Thymus (tissue), 11 donors: ENCODE measurements around the gene CHAF1A. TPM values are rescaled to one million over a fixed set of nuclear protein-coding genes. Genes with fewer than 3 reads are reported as not detected.
A peak's percentile ranks its signal among the peaks of the same experiment; 100 is the strongest.

Source experiments
- DNase-seq, 9 donors: peaks; one replicate each; pipeline ENCODE4 v3.0.0-alpha.2; 2013; ENCODE audit warnings: low spot score in 9 of 9, low read depth in 6 of 9, missing footprints in 1 of 9
- H3K27ac ChIP-seq, 2 donors: one replicate each; pipeline ENCODE4 v1.5.1; 2013; ENCODE audit warnings: control low read depth in 1 of 2, low read depth in 1 of 2, low read length in 1 of 2, mild to moderate bottlenecking in 1 of 2, moderate library complexity in 1 of 2
- H3K27me3 ChIP-seq, 2 donors: one replicate each; pipeline ENCODE4 v1.5.1; 2013; ENCODE audit warnings: low read length in 1 of 2; ENCODE audit not compliant: control insufficient read depth in 2 of 2, insufficient read depth in 1 of 2
- H3K36me3 ChIP-seq, 2 donors: one replicate each; pipeline ENCODE4 v1.5.1; 2013; ENCODE audit warnings: low read length in 1 of 2, mild to moderate bottlenecking in 1 of 2, moderate library complexity in 1 of 2; ENCODE audit not compliant: control insufficient read depth in 2 of 2, insufficient read depth in 2 of 2
- H3K4me1 ChIP-seq, 2 donors: one replicate each; pipeline ENCODE4 v1.5.1; 2013; ENCODE audit warnings: low read length in 2 of 2; ENCODE audit not compliant: control insufficient read depth in 2 of 2, insufficient read depth in 2 of 2
- H3K4me3 ChIP-seq, 2 donors: one replicate each; pipeline ENCODE4 v1.5.1; 2013; ENCODE audit warnings: low read length in 2 of 2, control low read depth in 1 of 2, mild to moderate bottlenecking in 1 of 2
- H3K9me3 ChIP-seq, 2 donors: one replicate each; pipeline ENCODE4 v1.5.1; 2013; ENCODE audit warnings: low read length in 1 of 2, mild to moderate bottlenecking in 1 of 2; ENCODE audit not compliant: control insufficient read depth in 2 of 2, insufficient read depth in 1 of 2
- WGBS: extraction: QIAGEN DNeasy Blood & Tissue Kit; methylation state at CpG from one replicate; pipeline ENCODE4 v1.1.7; 2013; 5-methylcytosine and 5-hydroxymethylcytosine counted together
- polyA plus RNA-seq: library from polyadenylated mRNA; stranded (reverse); fragments of 200-250 nt; gene quantifications from one replicate; pipeline ENCODE4 v1.2.3, GENCODE V29; 2013
- total RNA-seq: library from RNA; stranded (reverse); fragments of 120-200 nt; gene quantifications from one replicate; pipeline ENCODE4 v1.2.4, GENCODE V29; 2013
- donor health status: healthy.

Gene CHAF1A
- total and polyA plus RNA-seq, 2 donors = 3.5 to 19.5 TPM

DNA sequence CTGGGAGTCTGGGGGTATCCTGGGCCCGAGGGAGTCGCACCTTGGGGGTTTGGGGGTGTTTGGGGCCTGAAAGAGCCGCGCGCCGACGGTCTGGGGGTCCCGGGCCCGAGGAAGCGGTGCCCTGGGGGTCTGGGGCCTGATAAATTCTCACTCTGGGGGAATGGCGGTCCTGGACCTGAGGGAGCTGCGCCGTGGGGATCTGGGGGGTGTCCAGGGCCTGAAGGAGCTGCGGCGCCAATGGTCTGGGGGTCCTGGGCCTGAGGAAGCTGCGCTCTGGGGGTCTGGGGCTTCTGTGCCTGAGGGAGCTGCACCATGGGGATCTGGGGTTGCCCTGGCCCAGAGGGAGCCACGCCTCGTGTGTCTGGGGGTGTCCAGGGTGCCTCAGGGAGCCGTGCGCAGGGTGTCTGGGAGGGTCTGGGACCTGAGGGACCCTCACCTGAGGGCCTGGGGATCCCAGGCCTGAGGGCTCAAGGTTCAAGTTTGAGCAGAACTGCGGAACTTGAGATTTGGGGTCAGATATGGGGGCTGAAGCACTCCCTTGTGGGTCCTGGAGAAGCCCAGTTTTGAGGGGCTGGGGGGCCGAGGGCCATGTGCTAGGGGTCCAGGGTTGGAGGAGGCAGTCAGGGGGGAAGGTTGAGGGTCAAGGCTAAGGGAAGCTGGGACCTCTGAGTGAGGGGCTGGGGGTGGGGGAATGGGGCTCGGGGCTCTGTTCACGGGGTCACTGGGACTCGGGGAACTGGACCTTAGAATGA lies 70.7 kb downstream of the CHAF1A start:
- WGBS = 39% methylated on average over 25 of the region's 25 CpGs
- H3K4me1 ChIP-seq = peaks cover 19 to 27% of the 10 kb centered on the region in 2 donors
- H3K4me3 ChIP-seq = peak overlapping the region; percentile 60 to 79
- no peaks in the 10 kb centered on the region for H3K9me3 ChIP-seq
- no peaks in the 10 kb centered on the region for H3K27me3 ChIP-seq
- peaks cover 18 to 21% of the 10 kb centered on the region in 2 donors for H3K36me3 ChIP-seq
- DNase-seq = no peak
- H3K27ac ChIP-seq = peak overlapping the region; percentile 8 to 17

DNA sequence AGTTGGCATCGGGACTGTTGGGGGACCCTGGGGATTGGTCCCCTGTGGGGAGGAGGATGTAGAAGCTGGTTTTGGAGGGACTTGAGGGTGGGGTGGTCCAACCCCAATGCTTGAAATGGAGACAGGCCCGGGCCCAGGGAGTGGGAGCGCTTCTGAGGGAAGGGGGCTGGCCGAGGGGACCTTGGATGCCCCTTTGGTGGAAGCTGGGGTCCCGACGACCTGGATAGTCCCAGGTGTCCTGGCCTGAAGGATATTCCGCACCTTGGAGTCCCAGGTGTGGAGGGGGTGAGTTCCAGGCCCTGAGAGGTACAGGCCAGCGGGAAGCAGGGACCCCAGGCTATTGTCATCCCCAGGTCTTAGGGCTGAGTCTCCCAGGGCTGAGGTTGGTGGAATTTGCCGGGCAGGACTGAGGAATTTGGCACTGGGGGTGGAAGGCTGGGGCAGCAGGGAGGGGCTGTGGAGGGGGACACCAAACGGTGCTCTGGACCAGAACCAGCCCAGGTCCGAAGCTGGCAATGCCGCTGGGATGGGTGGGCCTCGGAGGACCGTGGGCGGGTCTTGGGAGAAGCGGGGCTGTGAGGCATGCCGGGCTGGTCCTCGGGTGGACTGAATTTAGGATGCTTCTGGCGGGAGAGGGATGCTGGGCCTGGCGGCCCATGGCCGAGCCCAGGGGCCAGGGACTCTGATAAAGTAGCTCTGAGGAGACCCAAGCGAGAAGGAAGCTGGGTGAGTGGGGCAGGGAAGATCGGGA lies 71.5 kb downstream of the CHAF1A start:
- Histone ChIP-seq H3K4me1 (peaks cover 19 to 27% of the 10 kb centered on the region in 2 donors), H3K27me3 (no peaks in the 10 kb centered on the region), H3K36me3 (peaks cover 25 to 26% of the 10 kb centered on the region in 2 donors), H3K27ac (peak overlapping the region in 1 of 2 donors; percentile 15), H3K9me3 (no peaks in the 10 kb centered on the region), H3K4me3 (peak overlapping the region; percentile 38 to 46)
- DNase-seq = no peak
- 37% methylated on average over 23 of the region's 23 CpGs for WGBS

- peak in 3 of 9 donors; percentile 22 to 60 (median 33) for DNase-seq
- H3K4me3 ChIP-seq = peak overlapping the region; percentile 38 to 46
- peaks cover 19 to 27% of the 10 kb centered on the region in 2 donors for H3K4me1 ChIP-seq
- H3K9me3 ChIP-seq = no peaks in the 10 kb centered on the region
- no peaks in the 10 kb centered on the region for H3K27me3 ChIP-seq
- 11% methylated on average over 13 of the region's 13 CpGs for WGBS
- H3K27ac ChIP-seq = no peak overlapping the region
- peaks cover 28 to 29% of the 10 kb centered on the region in 2 donors for H3K36me3 ChIP-seq
Observed at GRCh38 chr19:4474514-4475022, 72.1 kb downstream of the CHAF1A start.

DNA sequence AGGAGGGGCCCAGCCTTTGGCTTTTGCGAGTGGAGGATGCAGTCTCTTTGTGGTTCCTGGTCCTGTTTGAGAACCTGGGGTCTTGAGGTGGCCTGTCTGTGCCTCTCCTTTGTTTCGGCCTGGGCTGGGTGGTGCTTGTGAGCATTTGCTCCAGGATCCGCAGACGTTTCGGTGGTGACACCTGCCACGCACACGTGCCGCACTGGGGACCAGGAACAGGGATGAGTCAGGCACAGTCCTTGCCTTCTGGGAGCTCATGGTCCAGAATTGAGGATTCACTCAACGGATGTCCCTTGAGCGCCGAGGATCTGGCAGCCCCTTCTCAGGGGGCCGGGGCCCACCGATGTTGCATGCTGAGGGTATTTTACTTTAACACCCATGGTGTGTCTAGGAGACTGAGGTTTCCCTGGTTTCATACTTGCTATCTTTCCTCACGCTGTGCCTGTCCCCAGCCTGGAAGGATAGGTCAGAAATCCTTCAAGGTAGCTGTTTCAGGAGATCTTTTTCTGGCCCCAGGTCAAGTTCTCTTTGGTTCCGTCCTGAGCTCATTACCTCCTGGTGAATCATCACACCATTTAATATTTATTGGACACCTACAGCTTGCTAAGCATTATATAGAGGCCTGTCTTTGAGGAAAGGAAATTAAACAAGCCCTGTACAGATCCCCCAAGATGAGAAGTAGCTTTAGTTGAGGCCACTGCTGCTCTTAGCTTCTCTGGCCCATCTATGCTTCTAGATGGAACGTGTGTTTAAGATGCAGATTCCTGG lies 74.8 kb downstream of the CHAF1A start:
- no peak overlapping the region for H3K27ac ChIP-seq
- peaks cover 19 to 22% of the 10 kb centered on the region in 2 donors for H3K4me1 ChIP-seq
- H3K27me3 ChIP-seq = no peaks in the 10 kb centered on the region
- peaks cover 29 to 40% of the 10 kb centered on the region in 2 donors for H3K36me3 ChIP-seq
- DNase-seq = no peak
- 91% methylated on average over 16 of the region's 16 CpGs for WGBS
- H3K9me3 ChIP-seq = no peaks in the 10 kb centered on the region
- H3K4me3 ChIP-seq = no peak overlapping the region

GRCh38 chr19:4482721-4483364 lies 80.4 kb downstream of the CHAF1A start:
- 96% methylated on average over 35 of the region's 35 CpGs for WGBS
- Histone ChIP-seq H3K9me3 (no peaks in the 10 kb centered on the region), H3K36me3 (peaks cover 14 to 40% of the 10 kb centered on the region in 2 donors), H3K4me3 (no peak overlapping the region), H3K27me3 (no peaks in the 10 kb centered on the region), H3K4me1 (no peaks in the 10 kb centered on the region), H3K27ac (no peak overlapping the region)
- no peak for DNase-seq

GRCh38 chr19:4483385-4483784 lies 80.9 kb downstream of the CHAF1A start:
- no peaks in the 10 kb centered on the region for H3K27me3 ChIP-seq
- H3K36me3 ChIP-seq = peaks cover 15 to 42% of the 10 kb centered on the region in 2 donors
- H3K4me3 ChIP-seq = no peak overlapping the region
- no peaks in the 10 kb centered on the region for H3K4me1 ChIP-seq
- no peaks in the 10 kb centered on the region for H3K9me3 ChIP-seq
- DNase-seq = no peak
- no peak overlapping the region for H3K27ac ChIP-seq
- WGBS = 96% methylated on average over 19 of the region's 19 CpGs

DNA sequence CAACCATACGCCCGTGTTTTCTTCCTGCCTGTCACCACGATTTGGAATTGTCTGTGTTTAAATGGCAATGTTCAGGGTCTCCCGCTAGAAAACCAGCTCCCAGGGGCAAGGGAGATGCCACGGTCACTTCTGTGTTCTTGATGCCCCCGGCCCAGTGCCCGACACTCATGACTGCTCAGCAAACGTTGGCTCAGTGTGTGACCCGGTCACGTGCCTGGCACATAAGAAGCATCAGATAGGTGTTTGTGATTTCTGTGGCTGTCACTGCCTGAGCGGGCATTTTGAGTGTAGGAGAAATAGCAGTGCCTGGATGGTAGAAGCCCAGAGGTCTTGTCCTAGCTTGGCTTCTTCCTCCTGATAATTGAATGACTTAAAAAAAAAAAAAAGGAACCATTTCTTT lies 85.1 kb downstream of the CHAF1A start:
- 98% methylated on average over 11 of the region's 11 CpGs for WGBS
- Histone ChIP-seq H3K9me3 (no peaks in the 10 kb centered on the region), H3K27ac (no peak overlapping the region), H3K36me3 (peaks cover 33 to 55% of the 10 kb centered on the region in 2 donors), H3K27me3 (no peaks in the 10 kb centered on the region), H3K4me1 (no peaks in the 10 kb centered on the region), H3K4me3 (no peak overlapping the region)
- DNase-seq = no peak

- Histone ChIP-seq H3K4me1 (no peaks in the 10 kb centered on the region), H3K9me3 (no peaks in the 10 kb centered on the region), H3K27ac (no peak overlapping the region), H3K27me3 (no peaks in the 10 kb centered on the region), H3K4me3 (no peak overlapping the region), H3K36me3 (peaks cover 36 to 55% of the 10 kb centered on the region in 2 donors)
- DNase-seq = no peak
- WGBS = 97% methylated on average over 29 of the region's 29 CpGs
Observed at GRCh38 chr19:4488496-4488895, 86.1 kb downstream of the CHAF1A start.
